NCI-H2029 treated with DMSO at 0.1 percent for 48 hours (cell line): ENCODE measurements around the gene CACNA1A.
A peak's percentile ranks its signal among the peaks of the same experiment; 100 is the strongest.
"Not testable (repeated sequence)": the region's sequence is repeated elsewhere in the genome, so short reads cannot be mapped to it uniquely, and the experiment has no call there.

Experiments
- DNase-seq: peaks from one replicate; lab custom pipeline; 2025; lab: John Stamatoyannopoulos, UW

The CACNA1A gene

DNA sequence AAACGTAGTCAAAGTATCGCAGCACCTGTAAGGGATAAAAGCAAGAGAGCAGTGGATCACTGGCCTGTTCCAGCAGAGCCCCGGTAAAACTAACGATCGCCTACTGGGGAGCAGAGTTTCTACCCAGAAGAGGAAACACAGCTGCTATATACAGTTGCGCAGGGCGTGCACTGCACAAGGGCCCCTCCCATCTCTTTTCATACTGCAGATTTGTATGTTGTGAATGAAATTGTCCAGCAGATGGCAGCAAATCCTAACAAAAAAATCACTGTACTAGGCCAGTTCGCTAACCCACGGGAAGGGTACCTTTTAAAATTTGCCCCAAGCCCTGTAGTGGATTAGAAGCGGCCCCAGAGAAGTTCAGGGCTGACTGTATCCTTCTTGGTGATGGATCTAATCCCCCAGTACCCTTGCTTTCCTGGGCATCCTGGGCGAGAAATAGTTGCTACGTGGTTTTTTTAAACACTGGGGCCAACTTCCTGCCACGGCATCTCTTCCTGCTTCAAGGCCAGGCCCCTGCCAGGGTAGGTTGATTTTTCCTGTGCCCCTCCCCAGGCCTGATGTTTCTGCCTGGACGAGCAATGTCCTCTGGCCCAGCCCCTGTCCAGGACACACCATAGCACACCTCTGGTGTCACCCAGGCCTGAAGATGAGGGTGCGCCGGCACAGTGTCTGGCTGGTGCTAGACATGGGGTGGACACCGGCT is 229.0 kb downstream of the CACNA1A start:
- DNase-seq, result peak; percentile 63

DNA sequence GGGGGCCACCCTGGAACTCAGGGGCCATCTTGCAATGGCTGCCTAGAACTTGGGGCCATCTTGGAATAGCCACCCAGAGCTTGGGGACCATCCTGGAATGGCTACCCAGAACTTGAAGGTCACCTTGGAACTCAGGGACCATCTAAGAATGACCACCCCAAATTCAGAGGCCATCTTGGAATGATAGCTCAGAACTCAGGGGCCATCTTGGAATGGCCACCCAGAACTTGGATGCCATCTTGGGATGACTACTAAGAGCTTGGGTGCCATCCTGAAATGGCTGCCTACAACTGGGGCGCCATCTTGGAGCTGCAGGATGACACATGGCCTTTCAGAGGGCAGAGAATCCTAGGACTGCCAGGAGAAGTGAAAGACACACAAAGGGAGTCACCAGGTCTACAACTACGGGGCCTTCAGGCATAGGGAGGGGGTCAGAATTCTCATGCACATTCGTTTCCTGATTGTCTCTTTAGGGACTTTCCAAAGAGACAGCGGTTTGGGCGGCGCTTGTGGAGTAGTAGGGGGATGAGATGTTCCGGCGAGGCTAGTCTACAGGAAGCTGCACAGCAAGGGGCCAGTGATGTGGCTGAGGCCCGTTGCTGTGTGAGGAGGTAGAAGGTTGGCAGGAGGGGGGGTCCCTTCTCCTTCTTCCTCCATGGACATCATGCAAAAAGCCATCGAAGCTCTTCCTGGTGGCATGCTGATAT is 231.1 kb downstream of the CACNA1A start:
- DNase-seq, result no peak

DNA sequence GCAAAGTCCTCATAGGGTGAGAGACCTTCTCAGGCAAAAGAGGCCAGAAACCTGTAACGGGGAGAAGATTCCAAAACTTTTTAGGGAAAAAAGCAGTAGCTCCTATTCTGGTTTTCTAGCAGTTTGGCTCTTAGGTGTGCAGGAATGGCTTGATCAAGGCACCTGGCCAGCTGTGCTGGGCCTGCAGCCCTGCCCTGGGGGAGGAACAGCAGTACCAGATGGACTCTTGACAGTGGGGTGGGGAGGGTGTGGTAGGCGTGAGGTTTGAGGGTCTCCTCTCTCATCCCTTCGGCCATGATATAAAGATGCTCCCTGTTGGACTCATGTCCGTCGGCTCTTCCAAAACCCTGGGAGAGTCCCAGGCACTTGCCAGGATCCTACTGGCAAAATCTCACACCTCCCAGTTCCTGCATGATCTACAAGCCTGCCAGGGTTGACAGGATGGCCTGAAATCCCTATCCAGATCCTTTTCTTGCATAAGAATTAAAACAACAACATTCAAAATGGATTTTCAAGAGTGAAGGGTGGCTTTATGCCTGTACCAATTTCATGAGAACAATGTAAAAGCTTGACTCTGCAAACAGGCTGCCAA is 235.7 kb downstream of the CACNA1A start:
- no peak for DNase-seq

DNA sequence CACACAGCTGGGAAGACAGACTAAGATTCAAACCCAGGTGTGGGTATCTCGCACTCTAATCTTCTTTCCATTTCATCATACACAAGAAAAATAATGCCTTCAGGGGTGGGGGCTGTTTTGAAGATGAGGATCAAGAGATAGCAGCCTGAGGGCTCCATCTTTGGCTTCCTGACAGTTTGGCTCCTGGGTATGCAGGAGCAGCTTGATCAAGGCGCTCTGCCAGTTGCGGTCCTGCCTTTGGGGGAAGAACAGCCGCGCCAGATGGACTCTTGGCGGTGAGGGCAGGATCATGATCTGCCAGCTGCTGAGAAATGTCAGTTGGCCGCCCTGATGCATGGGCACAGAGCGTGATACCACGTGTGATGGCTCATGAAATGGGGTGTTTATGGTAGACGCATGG is 236.9 kb downstream of the CACNA1A start:
- no peak for DNase-seq

DNA sequence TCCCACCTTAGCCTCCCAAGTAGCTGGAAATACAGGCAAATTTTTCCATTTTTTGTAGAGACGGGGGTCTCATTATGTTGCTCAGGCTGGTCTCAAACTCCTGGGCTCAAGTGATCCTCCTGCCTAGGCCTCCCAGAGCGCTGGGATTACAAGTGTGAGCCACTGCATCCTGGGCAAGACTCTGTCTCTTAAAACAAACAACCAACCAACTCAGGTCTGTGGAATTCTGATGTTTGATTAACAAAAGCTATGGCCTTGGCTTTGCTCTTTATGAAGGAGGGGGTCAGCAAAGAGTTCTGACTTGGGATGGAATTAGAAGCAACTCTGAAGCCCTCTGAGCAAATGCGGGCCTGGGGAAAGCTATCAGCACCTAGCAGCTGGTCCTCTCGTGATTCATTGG is 238.4 kb downstream of the CACNA1A start:
- no peak for DNase-seq

DNA sequence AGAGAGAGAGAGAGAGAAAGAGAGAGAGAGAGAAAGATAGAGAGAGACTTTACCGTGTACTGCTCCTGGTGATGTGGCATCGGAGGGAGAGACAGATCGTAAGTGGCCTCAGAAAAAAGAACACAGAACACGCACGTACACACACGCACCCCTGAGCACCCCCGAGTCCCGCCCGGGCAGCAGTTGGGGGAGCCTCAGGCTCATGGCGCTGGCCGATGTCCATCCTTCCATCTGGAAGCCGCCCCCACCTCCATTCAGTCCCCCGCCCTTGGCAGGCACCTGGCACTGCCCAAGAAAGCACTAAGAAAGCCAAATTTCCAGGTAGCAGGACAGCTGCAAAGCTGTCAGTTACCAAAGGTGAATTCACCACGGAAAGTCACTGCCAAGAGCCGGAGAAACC is 239.1 kb downstream of the CACNA1A start:
- no peak for DNase-seq

DNA sequence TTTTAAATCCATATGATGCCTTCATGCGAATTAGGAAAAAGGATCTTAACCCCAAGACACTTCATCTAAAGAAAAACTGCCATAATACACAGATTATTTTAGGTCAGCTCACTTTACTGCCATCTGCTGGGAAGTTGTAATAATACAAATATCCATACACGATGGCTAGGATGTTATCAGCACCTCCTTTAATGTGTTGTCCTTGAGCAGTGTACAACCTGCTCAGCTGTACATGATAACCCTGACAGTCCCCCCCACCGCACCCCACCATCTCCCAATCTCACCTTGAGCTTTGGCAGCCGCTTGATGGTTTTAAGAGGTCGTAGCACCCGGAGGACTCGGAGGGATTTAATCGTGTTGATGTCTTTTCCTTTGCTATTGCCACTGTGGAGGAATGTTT is 243.8 kb downstream of the CACNA1A start:
- peak; percentile 11 for DNase-seq

DNA sequence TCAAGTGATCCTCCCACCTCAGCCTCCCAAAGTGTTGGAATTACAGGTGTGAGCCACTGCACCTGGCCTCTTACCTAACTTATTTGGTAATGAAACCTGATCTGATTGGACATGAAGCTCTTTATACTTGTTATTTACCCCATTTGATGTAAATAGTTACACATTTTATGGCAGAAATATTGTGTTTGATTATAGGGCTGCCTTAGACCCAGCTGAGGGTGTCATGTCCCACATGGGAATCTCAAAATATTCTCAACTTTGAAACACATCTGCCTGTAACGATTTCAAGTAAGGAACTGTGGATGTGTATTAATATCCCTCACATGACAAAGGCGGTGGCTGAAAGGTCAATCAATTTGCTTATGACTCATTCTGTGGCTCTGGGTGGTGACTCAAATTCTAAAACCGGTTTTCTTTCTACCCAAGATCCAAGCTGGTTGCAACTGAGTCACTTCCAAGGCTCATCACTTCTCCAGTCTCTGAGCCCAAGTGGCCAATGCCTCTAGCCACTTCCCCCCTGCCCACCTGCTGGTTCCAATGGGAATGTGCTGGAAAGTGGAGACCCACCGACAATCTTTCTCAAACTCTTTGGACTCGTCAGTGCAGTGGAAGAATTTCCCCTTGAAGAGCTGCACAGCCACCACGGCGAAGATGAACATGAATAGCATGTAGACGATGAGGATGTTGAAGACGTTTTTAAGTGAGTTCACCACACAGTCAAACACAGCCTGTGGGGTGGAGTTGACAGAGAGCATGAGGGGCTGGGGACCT is 245.2 kb downstream of the CACNA1A start:
- DNase-seq, result no peak

DNA sequence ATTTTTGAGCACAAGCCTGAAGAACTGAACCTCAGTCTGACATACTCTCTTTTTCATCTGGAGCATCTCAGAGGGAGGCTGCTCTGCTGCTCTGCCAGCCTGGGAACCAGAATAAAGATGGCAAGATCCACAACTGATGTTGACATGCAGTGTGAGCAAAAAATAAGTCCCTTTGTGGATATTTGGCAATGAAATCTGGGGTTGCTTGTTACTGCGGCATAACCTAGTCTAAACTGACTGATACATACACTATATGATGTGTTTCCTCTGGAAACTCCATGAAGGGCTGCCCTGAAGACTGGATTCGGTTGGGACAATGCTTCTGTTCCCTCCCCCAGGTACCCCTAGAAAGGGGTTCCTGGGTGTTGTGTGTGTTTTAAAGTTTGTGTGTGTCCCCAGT is 249.4 kb downstream of the CACNA1A start:
- DNase-seq, result no peak

DNA sequence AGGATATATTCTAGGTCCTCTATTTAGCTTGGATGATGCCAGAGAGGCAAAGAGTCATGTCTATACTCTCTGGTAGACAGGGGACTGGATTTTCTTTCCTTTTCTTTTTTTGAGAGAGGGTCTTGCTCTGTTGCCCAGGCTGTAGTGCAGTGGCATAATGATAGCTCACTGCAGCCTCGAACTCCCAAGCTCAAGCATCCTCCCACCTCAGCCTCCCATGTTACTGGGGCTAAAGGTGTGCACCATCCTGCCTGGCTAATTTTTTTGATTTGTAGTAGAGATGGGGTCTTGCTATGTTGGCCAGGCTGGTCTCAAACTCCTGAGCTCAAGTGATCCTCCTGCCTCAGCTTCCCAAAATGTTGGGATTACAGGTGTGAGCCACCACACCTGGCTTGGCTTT is 249.9 kb downstream of the CACNA1A start:
- not testable (repeated sequence) for DNase-seq

DNA sequence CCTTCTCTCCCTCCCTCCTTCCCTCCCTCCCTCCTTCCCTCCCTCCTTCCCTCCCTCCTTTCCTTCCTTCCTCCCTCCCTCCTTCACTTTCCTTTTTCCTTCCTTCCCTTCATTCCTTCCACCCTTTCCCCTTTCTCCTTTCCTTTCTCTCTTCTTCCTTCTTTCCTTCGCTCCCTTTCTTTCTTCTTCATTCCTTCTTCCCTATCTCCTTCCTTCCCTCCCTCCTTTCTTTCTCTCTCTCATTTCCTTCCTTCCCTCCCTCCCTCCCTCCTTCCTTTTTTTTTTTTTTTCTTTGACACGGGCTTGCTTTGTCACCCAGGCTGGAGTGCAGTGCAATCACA is 250.6 kb downstream of the CACNA1A start:
- DNase-seq, result no peak

DNA sequence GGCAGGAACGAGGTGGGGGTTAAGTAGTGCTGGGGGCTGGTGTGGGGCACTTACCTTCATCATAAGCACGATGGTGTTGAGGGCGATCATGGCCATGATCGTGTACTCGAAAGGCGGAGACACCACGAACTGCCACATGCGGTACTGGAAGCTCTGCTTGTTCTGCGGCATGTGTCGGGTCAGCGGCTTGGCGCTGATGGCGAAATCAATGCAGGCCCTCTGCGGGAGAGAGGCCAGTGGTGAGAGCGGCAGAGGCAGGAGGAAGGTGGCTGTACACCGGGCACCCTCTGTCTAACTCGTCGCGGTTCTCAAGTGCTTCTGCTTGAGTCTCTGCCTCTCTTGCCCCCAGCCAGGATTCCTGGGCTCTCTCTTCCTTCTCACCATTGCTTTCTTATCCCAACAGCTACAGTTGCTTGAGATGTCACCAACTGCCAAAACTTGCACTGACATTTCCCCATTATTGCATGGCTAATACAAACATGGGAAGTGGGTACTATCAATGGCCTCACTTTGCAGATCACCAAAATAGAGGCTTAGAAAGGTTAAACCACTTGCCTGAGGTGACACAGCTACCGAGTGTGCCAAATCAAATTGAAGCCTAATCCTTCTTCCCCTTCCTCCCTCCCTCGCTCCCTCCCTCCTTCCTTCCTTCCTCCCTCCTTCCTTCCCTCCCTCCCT is 251.1 kb downstream of the CACNA1A start:
- no peak for DNase-seq

DNA sequence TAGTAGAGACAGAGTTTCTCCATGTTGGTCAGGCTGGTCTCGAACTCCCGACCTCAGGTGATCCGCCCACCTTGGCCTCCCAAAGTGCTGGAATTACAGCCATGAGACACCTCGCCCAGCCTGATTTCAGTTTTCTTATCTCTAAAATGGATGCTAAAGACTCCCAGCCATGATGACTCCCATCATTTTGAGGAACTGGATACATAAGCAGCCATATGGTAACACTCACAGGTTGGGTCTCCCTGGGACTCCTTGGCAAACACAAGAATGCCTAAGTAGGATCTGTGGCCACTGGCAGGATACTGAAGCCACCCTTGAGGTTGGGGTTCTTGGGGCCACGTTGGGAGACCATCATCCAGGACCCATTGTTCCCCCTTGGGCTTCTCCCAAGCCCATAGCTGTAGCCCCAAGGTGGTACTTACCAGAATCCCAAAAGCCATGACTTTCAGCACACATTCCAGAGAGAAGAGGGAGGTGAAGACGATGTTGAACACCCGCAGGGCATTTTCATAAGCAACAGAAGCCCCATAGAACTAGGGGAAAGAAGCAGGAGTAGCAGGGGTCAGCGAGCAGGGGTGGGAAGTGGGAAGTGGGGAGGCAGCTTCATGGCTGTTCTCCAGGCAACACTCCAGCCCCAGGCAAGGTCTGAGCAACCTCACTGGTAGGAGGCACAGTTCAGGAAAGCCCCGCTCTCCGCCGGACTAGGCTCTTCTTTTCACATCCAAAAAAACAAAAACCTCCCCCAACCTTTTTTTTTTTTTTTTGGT is 253.5 kb downstream of the CACNA1A start:
- no peak for DNase-seq

DNA sequence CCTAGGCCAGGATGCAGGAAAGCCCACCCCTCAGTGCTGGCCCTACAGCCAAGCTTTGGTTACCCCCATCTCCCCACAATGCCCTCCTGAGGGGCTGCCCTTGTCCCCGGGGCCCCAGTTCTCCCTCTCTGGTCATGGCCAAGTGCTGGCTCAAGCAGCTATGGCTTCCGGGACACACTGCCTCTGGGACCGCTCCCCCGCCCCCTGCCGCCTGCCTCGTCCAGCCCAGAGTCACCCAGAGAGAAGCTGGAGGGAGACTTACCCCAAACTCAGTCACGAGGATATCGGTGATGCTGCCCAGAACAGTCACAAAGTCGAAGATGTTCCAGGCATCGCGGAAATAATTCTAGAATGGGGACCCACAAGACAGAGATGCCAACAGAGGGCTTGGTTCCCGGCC is 261.4 kb downstream of the CACNA1A start:
- no peak for DNase-seq

DNA sequence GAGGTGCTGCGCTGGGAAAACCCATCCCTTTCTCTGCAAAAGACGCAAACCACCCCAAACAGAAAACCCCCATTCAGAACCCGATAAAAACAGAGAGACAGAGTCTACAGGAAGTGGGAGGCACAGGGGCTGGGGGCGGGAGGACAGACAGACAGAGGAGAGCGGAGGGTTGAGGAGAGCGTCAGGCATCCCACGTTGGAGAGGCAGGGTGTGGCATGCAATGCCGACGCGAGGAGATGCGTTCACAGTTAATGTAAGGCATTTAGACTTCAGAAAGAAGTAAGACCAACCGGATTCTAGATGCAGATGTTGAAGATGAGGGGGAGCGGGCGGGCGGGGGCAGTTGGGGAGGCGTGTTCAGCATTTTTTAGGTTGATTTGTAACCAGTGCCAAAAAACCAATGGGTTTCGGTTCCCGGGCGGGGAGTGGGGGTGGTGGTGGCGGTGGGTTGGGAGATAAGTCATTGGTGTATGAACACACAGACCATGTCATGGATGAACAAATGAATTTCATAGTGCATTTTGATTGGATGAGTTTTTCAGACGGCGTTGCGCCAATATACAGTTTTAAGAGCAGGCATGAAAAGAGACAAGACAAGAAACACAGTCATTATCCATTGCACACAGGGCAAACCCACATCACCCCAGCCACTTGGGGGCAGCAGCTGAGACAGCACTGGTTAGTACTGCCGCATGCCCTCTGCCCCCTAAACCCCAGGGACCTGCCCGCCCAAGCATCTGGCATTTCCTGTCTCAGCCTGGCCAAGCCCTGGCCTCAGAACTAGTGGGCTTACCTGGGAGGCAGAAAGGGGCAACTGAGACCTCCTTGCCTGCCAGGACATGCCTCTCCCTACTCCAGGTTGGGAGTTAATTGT is 264.8 kb downstream of the CACNA1A start:
- DNase-seq, result no peak

DNA sequence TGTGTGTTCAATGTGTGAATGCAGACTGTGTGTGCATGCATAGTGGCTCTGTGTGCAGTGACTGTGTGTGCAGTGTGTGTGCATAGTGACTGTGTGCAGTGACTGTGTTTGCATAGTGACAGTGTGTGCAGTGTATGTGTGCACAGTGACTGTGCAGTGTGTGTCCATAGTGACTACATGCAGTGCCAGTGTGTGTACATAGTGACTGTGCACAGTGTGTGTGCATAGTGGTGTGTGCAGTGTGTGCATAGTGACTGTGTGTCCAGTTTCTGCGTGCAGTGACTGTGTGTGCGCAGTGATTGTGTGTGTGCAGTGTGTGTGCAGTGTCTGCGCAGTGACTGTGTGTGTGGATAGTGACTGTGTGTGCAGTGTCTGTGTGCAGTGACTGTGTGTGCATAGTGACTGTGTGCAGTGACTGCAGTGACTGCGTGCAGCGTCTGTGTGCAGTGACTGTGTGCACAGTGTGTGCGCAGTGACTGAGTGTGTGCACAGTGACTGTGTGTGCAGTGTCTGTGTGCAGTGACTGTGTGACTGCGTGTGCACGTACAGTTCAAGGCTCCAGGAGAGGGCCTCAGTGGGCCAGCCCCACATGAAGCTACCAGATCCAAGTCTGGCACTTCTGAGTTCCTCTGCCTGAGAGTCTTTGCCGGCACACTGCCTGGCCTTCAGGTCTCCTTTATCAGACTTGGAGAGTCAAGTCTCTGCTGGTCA is 265.8 kb downstream of the CACNA1A start:
- no peak for DNase-seq

DNA sequence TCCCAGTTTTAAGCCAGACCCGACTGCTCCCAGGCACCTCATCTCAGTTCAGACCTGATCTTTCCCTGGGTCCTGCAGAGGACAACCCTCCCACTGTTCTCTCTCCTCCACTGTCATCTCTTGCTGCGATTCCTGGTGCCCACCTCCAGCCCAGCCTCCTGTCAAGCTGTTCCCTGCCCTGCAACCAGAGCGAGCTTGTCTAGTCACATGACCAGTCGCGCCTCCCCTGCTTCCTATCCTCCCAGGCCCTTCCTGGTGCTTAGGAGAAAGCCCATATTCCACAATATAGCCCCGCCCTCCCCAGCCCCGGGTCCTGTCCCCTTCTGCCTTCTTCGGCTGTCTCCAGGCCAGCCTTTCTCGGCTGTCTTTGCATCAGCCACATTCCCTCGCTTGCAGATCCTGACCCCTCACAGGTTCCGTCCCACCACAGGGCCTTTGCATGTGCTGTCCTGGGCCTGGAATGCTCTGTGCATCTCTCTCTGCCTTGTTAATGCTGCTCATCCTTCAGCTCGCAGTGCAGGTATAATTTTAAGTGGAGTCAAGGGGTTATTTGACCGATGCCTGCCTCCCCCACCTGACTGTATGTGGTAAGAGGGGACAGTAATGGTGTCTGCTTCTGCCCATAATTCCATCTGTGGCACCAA is 267.3 kb downstream of the CACNA1A start:
- DNase-seq, result no peak

DNA sequence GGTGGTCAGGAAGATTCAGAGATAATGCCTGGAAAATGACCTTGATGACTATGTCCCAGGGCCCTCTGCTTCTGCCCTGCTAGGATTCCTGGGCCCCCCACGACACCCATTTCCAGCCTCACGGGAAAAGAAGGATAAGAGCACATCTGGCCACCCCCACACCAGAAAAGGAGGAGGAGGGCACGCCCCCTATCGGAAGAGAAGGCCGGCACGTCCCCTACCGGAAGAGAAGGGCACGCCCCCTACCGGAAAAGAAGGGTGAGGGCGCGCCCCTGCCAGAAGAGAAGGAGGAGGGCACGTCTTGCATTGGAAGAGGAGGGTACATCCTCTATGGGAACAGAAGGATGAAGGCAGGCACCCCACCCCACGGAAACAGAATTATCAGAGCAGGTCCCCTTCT is 271.8 kb downstream of the CACNA1A start:
- DNase-seq, result no peak

DNA sequence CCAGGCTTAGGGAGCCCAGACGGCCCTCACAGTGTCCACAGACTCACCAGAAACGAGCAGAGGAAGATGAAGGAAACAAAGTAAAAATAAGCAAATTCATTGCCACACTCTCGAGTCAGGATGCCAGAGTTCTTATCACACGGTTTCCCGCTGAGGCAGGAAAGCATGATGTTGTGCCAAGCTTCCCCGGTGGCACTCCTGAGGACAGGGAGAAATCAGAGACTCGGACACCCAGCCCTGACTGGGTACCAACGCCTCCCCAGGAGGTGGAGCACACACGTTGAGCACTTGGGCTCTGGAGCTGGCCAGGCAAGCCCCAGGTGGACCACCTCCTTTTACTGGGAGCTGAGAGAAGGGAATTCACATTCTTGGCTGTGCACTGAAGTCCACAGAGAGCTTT is 274.6 kb downstream of the CACNA1A start:
- DNase-seq, result no peak
